Endothelial cell of umbilical vein (primary cell): ENCODE data around the gene PACS1.

ENCODE experiments used
- CTCF ChIP-seq, 2 donors: IDR thresholded peaks; 1 replicate in 1 of 2; 2 replicates in 1 of 2; pipeline ENCODE4 v1.5.1; 2011; ENCODE audit warnings: low read length in 2 of 2, mild to moderate bottlenecking in 2 of 2, moderate library complexity in 2 of 2, control low read depth in 1 of 2, inconsistent platforms in 1 of 2, low read depth in 1 of 2; ENCODE audit not compliant: insufficient read depth in 1 of 2; ENCODE audit errors: extremely low read depth in 1 of 2
- POLR2AphosphoS5 ChIP-seq: IDR thresholded peaks from 2 replicates; pipeline ENCODE4 v1.6.1; 2012; ENCODE audit warnings: low read depth, mild to moderate bottlenecking, control low read depth, low read length, moderate library complexity; ENCODE audit not compliant: insufficient read depth

GRCh38 chr11:66218846-66219620 lies 149.0 kb downstream of the PACS1 start:
- TF ChIP-seq CTCF (IDR thresholded peaks at IDR 0.05; ENCODE audit: extremely low read depth in 1 of 2, insufficient read depth in 1 of 2, low read depth in 1 of 2, low read length in 2 of 2) (no peak), POLR2AphosphoS5 (no peak)
